ENCODE results near the gene MYH9. TPM values are rescaled to one million over a fixed set of nuclear protein-coding genes. Genes with fewer than 3 reads are reported as not detected.

Gene MYH9
- total RNA-seq, 1 donor from 2014 or later: 1,853 TPM

DNA sequence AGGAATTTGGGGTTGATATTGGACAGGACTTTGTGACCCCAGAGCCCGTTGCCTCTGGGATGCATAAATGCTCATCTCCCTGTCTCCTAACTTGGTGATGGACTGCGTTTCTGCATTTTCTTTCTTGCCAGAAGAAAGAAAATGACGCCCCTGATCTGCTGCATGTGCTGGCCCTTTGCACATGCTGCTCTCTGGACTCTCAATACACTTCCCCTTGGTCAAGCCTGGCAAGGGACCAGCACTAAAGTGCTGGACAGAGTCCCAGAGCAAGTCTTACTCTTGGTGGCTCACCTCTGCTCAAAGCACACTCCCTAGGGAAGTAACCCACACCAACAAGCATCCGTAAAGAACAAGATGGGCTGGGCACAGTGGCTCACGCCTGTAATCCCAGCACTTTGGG, 40.7 kb downstream of the MYH9 start:
- Mint-ChIP-seq H3K9me3 (ENCODE audit: low read depth) (no peaks in the 10 kb centered on the region), H3K4me1 (ENCODE audit: low read depth) (peaks cover 78% of the 10 kb centered on the region), H3K36me3 (ENCODE audit: low read depth) (peaks cover 36% of the 10 kb centered on the region), H3K27me3 (ENCODE audit: low read depth) (no peaks in the 10 kb centered on the region), H3K4me3 (ENCODE audit: unreplicated experiment) (no peak overlapping the region), H3K27ac (ENCODE audit: unreplicated experiment) (peak overlapping the region; percentile 93)
- DNase-seq (ENCODE audit: low spot score): no peak
- TF ChIP-seq, protein P1, sequence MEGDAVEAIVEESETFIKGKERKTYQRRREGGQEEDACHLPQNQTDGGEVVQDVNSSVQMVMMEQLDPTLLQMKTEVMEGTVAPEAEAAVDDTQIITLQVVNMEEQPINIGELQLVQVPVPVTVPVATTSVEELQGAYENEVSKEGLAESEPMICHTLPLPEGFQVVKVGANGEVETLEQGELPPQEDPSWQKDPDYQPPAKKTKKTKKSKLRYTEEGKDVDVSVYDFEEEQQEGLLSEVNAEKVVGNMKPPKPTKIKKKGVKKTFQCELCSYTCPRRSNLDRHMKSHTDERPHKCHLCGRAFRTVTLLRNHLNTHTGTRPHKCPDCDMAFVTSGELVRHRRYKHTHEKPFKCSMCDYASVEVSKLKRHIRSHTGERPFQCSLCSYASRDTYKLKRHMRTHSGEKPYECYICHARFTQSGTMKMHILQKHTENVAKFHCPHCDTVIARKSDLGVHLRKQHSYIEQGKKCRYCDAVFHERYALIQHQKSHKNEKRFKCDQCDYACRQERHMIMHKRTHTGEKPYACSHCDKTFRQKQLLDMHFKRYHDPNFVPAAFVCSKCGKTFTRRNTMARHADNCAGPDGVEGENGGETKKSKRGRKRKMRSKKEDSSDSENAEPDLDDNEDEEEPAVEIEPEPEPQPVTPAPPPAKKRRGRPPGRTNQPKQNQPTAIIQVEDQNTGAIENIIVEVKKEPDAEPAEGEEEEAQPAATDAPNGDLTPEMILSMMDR (IDR thresholded peaks at IDR 0.05): no peak

DNA sequence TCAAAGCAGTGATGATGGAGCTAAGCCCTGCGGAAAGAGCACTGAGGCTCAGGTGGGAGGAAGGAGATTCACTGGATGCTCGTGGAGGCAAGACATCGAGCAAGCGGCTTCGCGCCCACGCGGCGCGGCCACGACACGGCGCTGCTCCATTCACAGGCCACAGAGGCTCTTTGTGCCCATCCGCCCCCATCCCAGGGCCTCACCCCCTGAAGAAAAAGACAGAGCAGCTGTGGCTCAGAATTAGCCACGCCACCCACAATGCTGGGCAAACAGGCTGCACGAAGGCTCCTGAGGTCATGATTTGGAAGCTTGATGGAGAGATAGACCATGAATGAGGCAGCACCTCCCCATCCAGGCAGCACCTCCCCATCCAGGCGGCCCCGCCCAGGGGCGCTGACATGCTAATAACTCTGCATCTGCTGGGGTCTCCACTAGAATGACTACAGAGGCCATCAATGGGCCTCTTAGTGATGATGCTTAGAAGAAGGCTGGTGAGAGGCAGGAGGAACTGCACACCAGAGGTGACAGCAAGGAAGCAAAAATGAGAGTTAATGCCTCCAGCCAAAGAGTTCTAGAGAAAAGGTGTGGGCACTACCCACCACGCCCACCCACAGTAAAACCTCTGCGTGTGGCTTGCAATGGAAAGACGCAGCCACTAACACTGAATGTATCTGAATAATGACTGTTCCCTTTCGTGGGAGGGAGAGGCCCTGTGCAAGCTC, 43.5 kb downstream of the MYH9 start:
- peaks cover 74% of the 10 kb centered on the region for H3K4me1 Mint-ChIP-seq (ENCODE audit: low read depth)
- H3K27me3 Mint-ChIP-seq (ENCODE audit: low read depth): no peaks in the 10 kb centered on the region
- peak overlapping the region; percentile 93 for H3K27ac Mint-ChIP-seq (ENCODE audit: unreplicated experiment)
- H3K4me3 Mint-ChIP-seq (ENCODE audit: unreplicated experiment): no peak overlapping the region
- DNase-seq (ENCODE audit: low spot score): no peak
- H3K9me3 Mint-ChIP-seq (ENCODE audit: low read depth): no peaks in the 10 kb centered on the region
- H3K36me3 Mint-ChIP-seq (ENCODE audit: low read depth): peaks cover 58% of the 10 kb centered on the region
- TF ChIP-seq, protein P1 (IDR thresholded peaks at IDR 0.05): no peak

DNA sequence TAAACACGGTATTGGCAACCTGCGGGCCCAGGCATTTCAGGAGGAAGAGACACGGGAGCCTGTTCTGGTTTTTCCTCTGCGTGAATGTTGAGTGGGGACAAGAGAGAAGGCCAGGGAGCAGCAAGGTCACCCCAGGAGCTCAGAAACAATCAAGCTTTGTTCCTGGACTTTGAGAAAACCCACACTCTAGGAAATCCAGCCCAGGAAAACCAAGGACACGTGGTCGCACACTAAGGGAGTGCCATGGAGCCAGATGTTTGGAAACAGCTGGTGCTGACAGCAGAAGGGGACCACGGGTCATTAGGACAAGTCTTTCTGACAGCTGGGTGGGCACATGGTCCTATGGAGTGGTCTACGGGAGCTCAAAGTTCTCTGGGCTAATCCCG, 44.1 kb downstream of the MYH9 start:
- no peaks in the 10 kb centered on the region for H3K27me3 Mint-ChIP-seq (ENCODE audit: low read depth)
- H3K4me1 Mint-ChIP-seq (ENCODE audit: low read depth): peaks cover 74% of the 10 kb centered on the region
- TF ChIP-seq, protein P1 (IDR thresholded peaks at IDR 0.05): no peak
- no peak overlapping the region for H3K4me3 Mint-ChIP-seq (ENCODE audit: unreplicated experiment)
- H3K9me3 Mint-ChIP-seq (ENCODE audit: low read depth): no peaks in the 10 kb centered on the region
- no peak for DNase-seq (ENCODE audit: low spot score)
- peak overlapping the region; percentile 93 for H3K27ac Mint-ChIP-seq (ENCODE audit: unreplicated experiment)
- H3K36me3 Mint-ChIP-seq (ENCODE audit: low read depth): peaks cover 59% of the 10 kb centered on the region

DNA sequence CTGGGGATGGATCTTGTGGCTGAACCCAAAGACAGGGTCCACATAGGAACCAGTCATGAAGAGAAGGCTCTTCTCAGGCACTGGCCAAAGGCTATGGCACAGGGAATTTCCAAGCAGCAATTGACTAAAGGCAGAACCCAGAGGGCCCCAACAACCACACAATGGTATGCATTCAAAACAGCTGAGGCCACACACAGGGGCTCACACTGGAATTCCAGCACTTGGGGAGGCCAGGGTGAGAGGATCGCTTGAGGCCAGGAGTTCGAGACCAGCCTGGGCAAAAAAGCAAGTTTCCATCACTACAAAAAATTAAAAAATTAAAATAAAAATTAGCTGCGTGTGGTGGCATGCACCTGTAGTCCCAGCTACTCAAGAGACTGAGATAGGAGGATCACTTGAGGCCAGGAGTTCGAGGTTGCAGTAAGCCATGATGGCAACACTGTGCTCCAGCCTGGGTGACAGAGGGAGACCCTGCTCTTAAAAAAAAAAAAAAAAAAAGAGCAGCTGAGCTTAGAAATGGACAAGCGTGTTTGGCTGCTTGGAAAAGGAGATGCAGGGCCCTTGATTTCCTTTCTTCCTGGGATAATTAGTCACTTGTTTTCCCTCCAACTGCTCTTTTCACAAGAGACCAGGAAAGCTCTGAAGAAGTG, 44.6 kb downstream of the MYH9 start:
- H3K9me3 Mint-ChIP-seq (ENCODE audit: low read depth): no peaks in the 10 kb centered on the region
- TF ChIP-seq, protein P1 (IDR thresholded peaks at IDR 0.05): no peak
- no peak for DNase-seq (ENCODE audit: low spot score)
- H3K27me3 Mint-ChIP-seq (ENCODE audit: low read depth): no peaks in the 10 kb centered on the region
- peaks cover 60% of the 10 kb centered on the region for H3K36me3 Mint-ChIP-seq (ENCODE audit: low read depth)
- peaks cover 79% of the 10 kb centered on the region for H3K4me1 Mint-ChIP-seq (ENCODE audit: low read depth)
- peak overlapping the region; percentile 93 for H3K27ac Mint-ChIP-seq (ENCODE audit: unreplicated experiment)
- no peak overlapping the region for H3K4me3 Mint-ChIP-seq (ENCODE audit: unreplicated experiment)

DNA sequence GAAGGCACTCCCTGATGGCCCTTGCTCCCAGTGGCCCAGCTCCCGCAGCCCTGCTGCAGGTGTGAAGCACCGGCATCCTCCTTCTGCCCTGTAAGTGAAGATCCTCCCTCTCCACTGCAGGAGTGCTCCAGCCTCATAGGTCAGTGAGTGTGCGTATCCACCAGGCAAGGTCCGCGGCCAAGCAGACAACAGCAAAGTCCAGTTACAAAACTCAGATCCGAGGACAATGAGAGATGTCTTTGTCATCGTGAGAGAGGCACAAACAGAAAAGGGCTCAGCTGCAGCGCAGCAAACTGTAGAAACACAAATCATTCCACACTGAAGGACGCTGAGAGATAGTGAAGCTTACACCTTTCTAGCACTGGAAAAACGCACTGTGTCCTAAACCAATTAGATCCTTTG, 46.1 kb downstream of the MYH9 start:
- no peak for DNase-seq (ENCODE audit: low spot score)
- TF ChIP-seq, protein P1 (IDR thresholded peaks at IDR 0.05): no peak
- peak overlapping the region; percentile 93 for H3K27ac Mint-ChIP-seq (ENCODE audit: unreplicated experiment)
- H3K9me3 Mint-ChIP-seq (ENCODE audit: low read depth): no peaks in the 10 kb centered on the region
- H3K36me3 Mint-ChIP-seq (ENCODE audit: low read depth): peaks cover 62% of the 10 kb centered on the region
- no peaks in the 10 kb centered on the region for H3K27me3 Mint-ChIP-seq (ENCODE audit: low read depth)
- H3K4me3 Mint-ChIP-seq (ENCODE audit: unreplicated experiment): no peak overlapping the region
- peaks cover 82% of the 10 kb centered on the region for H3K4me1 Mint-ChIP-seq (ENCODE audit: low read depth)
